GM10248 (cell line): ENCODE data around the gene HDC.

Experiments
- CTCF ChIA-PET: fragments of 300-600 bp; sonication (Branson Sonifier 250); formaldehyde crosslinking; extraction: SDS; loops from one replicate; lab custom pipeline; 2021; ENCODE audit warnings: antibody characterized with exemption; lab: Yijun Ruan, JAX
- POLR2A ChIA-PET: fragments of 350-650 bp; sonication (Branson Sonifier 250); formaldehyde crosslinking; extraction: SDS; loops from one replicate; lab custom pipeline; 2020; ENCODE audit warnings: antibody characterized with exemption; lab: Yijun Ruan, JAX
- DNase-seq: peaks from one replicate; pipeline ENCODE4 v3.0.0; 2012; ENCODE audit errors: extremely low spot score
- CTCF ChIP-seq: IDR thresholded peaks from 2 replicates; pipeline ENCODE4 v1.5.1; 2012; ENCODE audit warnings: mild to moderate bottlenecking, low read depth; ENCODE audit errors: extremely low read depth, missing control alignments, control extremely low read depth

HDC gene

GRCh38 chr15:50227076-50227475 is 38.5 kb downstream of the HDC start:
- POLR2A ChIA-PET: no interaction called here
- no peak for DNase-seq
- TF ChIP-seq CTCF: no peak
- CTCF ChIA-PET: no interaction called here

DNA sequence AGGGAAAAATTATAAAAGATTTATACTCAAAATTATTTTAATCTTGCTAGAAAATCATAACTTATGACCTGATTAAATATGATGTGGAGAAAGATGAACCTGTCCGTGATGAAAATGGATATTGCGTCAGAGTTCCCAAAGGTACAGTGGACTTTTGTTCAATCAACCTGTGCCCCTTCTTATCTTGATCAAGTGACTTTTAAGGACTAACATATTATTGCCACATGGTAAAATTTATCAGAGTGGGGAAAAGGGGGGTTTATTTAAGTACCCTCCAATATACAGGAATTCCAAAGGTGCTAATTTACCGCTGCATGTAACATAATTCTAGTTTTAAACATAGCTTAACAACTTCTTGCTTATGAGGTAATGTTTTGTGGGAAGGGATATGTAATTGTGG is 39.6 kb downstream of the HDC start:
- DNase-seq: no peak
- POLR2A ChIA-PET: no interaction called here
- CTCF ChIA-PET: interaction anchor here (0.9 kb wide), 1 partner anchor 18 kb away, joined by 4 read pairs; no protein-coding TSS in a partner anchor
- TF ChIP-seq CTCF: no peak

DNA sequence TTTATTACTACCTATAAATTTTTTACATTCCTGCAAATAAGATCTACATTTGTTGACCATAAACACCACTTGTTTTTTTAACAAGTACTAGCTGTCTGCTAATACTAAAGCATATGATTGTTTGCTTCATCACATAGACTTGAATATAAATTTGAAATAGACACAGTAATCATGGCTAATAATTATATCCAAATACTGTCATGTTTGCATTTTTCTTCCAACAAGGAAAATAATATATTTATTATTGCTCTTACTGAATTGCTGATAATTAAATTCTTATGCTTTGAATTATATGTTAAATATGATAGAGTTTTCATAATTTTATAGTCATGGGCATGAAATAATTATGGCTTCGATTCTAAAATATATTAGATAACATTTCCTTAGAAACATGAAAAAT is 40.5 kb downstream of the HDC start:
- DNase-seq: no peak
- CTCF ChIA-PET: no interaction called here
- no peak for TF ChIP-seq CTCF
- POLR2A ChIA-PET: no interaction called here

GRCh38 chr15:50224606-50225005 is 40.9 kb downstream of the HDC start:
- ChIA-PET CTCF (no interaction called here), POLR2A (no interaction called here)
- TF ChIP-seq CTCF: no peak
- DNase-seq: no peak

DNA sequence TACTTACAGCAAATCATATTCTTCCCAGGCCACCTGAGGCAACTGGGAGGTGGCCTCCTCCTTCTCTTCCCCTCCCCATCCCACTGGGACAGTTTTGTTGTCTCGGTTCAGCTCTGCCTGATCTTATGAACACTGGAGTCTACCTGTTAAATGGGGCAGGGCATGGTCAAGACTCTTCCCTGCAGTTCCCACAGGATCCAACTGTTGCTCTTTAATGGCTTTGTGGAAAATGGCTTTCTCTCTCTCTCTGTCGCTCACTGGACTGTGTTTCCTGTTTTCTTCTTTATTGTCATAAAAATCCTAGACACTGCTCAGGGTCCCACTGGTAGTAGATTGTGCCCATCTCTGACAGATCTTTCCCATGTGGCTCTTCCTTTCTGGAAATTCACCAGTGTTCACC is 43.3 kb downstream of the HDC start:
- DNase-seq: no peak
- CTCF ChIA-PET: no interaction called here
- TF ChIP-seq CTCF: no peak
- POLR2A ChIA-PET: no interaction called here

GRCh38 chr15:50219820-50220219 is 45.7 kb downstream of the HDC start:
- POLR2A ChIA-PET: no interaction called here
- CTCF ChIA-PET: interaction anchor here (1.5 to 2.2 kb wide), 4 partner anchors 10 to 73 kb away, joined by 4 to 5 read pairs (median 4); no protein-coding TSS in a partner anchor

More at GRCh38 chr15:50219820-50220219, 45.7 kb downstream of the HDC start:
- no peak for DNase-seq
- TF ChIP-seq CTCF: no peak
